ENCODE results near the gene CORO6.
A peak's percentile ranks its signal among the peaks of the same experiment; 100 is the strongest.

The CORO6 gene

GRCh38 chr17:29630630-29631193 lies 8.0 kb upstream of the CORO6 start:
- no peak for DNase-seq

- no peak for DNase-seq
Observed at GRCh38 chr17:29629839-29630238, 7.1 kb upstream of the CORO6 start.

GRCh38 chr17:29628644-29629043 lies 5.9 kb upstream of the CORO6 start:
- DNase-seq, result no peak

DNA sequence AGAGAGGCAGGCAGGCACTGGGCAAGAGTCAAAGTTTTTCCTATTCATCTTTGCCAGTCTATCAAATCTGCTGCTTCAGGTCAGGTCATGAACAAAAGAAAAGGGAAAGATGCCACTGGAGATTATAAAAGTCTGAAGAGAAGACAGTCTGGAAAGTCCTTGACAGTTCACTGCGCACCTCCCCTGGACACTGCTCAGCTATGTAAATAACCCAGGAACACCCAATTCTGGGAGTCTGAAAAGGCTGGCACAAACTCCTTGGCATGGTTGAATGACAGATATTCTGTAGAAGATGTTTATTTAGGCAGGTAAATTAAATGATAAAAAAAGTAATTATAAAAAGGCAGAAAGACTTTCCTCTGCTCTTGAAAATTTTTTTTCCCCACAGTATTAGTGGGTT lies 5.2 kb upstream of the CORO6 start:
- DNase-seq, result no peak

DNA sequence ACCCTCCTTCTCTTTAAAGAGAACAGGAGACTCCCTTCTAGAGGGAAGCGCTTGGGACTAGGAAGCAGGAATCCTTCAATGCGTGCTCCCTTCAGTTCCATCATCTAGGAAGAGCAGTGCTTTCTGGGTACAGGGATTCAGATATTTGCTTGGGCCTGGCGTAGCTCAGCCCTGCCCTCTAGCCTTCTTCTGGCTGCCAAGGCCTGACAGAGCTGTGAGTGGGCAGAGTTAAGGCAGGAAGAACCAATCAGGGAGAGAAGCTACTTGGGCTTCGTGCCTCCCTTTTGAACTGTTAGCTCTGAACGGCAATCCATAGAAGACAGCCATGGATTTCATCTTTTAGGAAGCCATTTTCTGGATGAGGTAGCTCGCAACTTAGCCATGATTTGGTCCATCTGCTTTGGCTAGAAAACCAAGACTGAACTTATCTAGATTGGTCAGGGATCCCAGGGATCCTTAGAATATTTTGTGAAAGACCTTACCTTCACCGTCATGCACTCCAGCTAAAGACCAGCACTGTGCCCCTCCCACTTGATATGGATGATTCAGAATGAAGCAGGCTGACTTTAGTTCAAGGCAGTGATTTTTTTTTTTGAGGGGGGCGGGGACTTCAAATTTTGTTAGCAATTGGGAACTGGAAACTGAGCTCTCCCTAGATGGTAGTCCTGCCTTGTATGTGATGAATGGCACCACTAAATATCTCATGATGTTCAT lies 2.5 kb upstream of the CORO6 start:
- no peak for DNase-seq

GRCh38 chr17:29624586-29624985 lies 1.9 kb upstream of the CORO6 start:
- DNase-seq, result no peak

- no peak for DNase-seq
Observed at GRCh38 chr17:29623283-29623647, 553 bp upstream of the CORO6 start.

- no peak for DNase-seq
Observed at GRCh38 chr17:29621751-29622194, 939 bp downstream of the CORO6 start.

GRCh38 chr17:29620779-29621500 lies 1.8 kb downstream of the CORO6 start:
- DNase-seq, result no peak

DNA sequence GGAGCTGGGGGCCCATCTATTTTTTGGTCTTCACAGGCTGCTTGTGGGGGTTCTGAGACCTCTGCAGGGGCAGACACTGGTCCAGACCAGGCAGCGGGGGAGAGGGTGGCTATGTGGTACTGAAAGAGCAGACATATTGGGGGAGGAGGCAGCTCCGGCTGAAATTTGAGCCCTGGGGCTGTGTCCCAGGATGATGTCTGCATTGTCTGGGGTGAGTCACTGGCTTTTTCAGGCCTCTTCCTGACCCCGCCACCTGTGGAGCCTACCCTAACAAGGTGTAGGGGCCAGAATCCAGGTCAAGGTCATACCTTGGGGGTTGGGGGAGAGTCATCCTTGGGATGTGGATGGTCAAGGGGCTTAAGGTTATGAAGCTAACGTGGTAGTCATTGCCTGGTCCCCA lies 2.4 kb downstream of the CORO6 start:
- no peak for DNase-seq

DNA sequence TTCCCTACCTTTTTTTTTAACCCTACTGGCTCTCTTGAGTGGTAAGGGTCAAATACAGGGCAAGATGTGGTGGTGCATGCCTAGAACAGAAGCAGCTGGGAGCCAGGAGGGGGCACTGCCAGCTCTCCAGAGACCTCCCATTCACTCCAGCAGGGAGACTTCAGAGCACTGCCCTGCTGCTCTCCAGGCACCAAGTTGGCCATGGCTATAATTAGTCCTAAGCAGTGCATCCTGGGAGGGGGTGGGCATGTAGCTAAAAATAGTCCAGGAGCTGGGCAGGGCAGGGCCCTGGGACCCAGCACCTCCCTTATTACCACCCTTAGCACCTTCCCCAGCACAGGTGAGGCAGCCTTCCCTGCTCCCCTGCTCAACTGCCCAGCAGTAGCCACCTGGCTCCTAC lies 3.5 kb downstream of the CORO6 start:
- DNase-seq, result no peak

- no peak for DNase-seq
Observed at GRCh38 chr17:29618272-29619065, 4.2 kb downstream of the CORO6 start.

DNA sequence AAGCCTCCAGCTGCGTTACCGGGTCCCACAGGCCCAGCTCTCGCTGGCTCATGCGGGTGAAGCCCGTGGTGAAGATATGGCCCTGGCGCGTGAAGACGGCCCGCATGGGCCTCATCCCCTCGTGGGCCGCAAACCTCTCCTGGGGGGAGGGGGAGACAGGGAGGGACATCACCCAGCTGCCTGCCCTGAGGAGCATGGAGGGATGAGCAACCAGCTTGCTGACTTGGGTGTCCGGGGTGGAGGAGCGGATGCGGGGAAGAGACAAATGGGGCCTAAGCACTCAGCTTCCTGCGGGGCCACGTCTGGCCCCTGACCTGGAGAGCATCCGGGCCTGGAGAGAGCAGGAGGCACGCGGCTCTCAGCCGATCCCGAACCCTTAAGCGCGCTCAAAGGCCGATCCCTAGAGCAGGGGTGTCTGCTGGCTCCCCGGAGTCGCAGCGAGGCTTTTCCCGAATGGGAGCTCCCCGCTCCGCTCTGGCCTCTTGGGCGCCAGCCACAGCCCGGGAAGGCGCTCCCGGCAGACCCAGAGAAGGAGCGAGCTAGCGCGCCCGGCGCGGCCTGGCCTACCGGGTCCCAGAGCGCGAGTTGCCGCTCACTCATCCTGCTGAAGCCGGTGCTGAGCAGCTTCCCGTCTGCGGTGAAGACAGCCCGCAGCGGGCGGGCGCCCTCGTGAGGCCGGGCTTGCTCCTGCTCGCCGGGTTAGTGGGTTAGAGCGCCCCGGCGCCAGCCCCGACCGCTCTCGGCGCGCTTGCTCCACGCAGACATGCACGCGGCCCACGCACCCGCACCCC lies 5.0 kb downstream of the CORO6 start:
- DNase-seq, result no peak

GRCh38 chr17:29617125-29617480 lies 5.6 kb downstream of the CORO6 start:
- DNase-seq, result peak; percentile 77

- DNase-seq, result no peak
Observed at GRCh38 chr17:29616300-29617048, 6.2 kb downstream of the CORO6 start.

GRCh38 chr17:29615492-29616299 lies 7.0 kb downstream of the CORO6 start:
- no peak for DNase-seq

- DNase-seq, result no peak
Observed at GRCh38 chr17:29615048-29615385, 7.7 kb downstream of the CORO6 start.

- no peak for DNase-seq
Observed at GRCh38 chr17:29614349-29615047, 8.2 kb downstream of the CORO6 start.

DNA sequence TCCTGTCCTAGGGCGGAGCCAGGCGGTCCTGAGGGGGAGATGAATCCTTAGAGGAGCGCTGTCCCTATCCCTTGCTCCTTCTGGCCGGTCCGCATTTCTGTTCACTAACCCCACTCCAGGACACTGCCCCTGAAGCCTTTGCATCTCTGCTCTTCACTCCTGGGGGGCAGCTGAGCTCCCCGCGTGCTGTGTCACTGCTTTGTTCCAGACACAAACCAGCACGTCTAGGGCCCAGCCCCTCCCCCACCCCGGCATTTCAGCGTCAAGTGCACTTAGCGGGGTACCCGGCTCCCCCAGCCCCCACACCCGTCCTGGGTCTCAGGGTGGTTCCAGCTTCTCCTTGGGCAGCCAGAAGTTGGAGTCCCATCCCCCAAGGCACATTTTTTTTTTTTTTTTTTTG lies 8.9 kb downstream of the CORO6 start:
- DNase-seq, result no peak

DNA sequence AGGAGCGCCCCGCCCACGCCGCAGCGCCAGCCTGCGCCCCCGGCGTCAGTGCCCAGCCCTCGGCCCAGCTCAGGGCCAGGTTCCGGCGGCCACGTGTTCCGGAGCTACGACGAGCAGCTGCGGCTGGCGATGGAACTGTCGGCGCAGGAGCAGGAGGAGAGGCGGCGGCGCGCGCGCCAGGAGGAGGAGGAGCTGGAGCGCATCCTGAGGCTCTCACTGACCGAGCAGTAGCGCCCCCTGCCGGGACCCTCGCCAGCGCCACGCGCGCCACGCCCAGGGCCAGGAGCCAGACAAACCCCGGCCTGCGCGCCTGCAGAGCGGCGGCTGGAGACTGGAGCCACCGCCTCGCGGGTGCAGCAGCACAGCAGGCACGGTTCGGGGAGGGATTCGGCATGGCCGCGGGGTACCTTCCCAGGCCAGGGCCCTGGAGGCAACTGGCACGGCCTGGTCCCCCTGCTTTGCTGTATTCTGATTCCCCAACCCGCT lies 9.3 kb downstream of the CORO6 start:
- DNase-seq, result no peak
